H9 (cell line): ENCODE results near the gene FAM117A. TPM values are rescaled to one million over a fixed set of nuclear protein-coding genes. Genes with fewer than 3 reads are reported as not detected.
A peak's percentile ranks its signal among the peaks of the same experiment; 100 is the strongest.

Experiments used
- DNase-seq: peaks from one replicate; pipeline ENCODE4 v3.0.0-alpha.2; 2017
- H2AFZ ChIP-seq: one replicate; pipeline ENCODE4 v1.6.1; 2013; ENCODE audit warnings: mild to moderate bottlenecking, low read length, control low read depth, moderate library complexity
- H2AK5ac ChIP-seq: 2 replicates; pipeline ENCODE4 v1.6.1; 2013; ENCODE audit warnings: low read length, control low read depth, mixed read lengths; ENCODE audit not compliant: insufficient read length
- H2BK120ac ChIP-seq: one replicate; pipeline ENCODE4 v1.6.1; 2013; ENCODE audit warnings: low read depth, mild to moderate bottlenecking, low read length, control low read depth, inconsistent platforms; ENCODE audit not compliant: poor library complexity, severe bottlenecking
- H2BK12ac ChIP-seq: 2 replicates; pipeline ENCODE4 v1.6.1; 2013; ENCODE audit warnings: low read length, control low read depth, mixed read lengths, low read depth; ENCODE audit not compliant: insufficient read length
- H2BK15ac ChIP-seq: 2 replicates; pipeline ENCODE4 v1.6.1; 2013; ENCODE audit warnings: low read depth, low read length, control low read depth
- H2BK20ac ChIP-seq: one replicate; pipeline ENCODE4 v1.6.1; 2013; ENCODE audit warnings: low read depth, mild to moderate bottlenecking, low read length, control low read depth, inconsistent platforms; ENCODE audit not compliant: poor library complexity, severe bottlenecking
- H2BK5ac ChIP-seq: 2 replicates; pipeline ENCODE4 v1.6.1; 2013; ENCODE audit warnings: low read length, control low read depth, mixed read lengths; ENCODE audit not compliant: insufficient read length
- H3K14ac ChIP-seq: 2 replicates; pipeline ENCODE4 v1.6.1; 2013; ENCODE audit warnings: low read length, control low read depth; ENCODE audit not compliant: insufficient read depth
- H3K18ac ChIP-seq: 2 replicates; pipeline ENCODE4 v1.6.1; 2013; ENCODE audit warnings: low read depth, mild to moderate bottlenecking, mixed read lengths, low read length, control low read depth; ENCODE audit not compliant: insufficient read length
- H3K23ac ChIP-seq: 2 replicates; pipeline ENCODE4 v1.6.1; 2013; ENCODE audit warnings: low read length, control low read depth, mixed read lengths, low read depth; ENCODE audit not compliant: insufficient read length
- H3K23me2 ChIP-seq: 2 replicates; pipeline ENCODE4 v1.6.1; 2013; ENCODE audit warnings: low read depth, mild to moderate bottlenecking, mixed read lengths, low read length, control low read depth; ENCODE audit not compliant: insufficient read length, poor library complexity, severe bottlenecking
- H3K27ac ChIP-seq: 2 replicates; pipeline ENCODE4 v1.5.1; 2013; ENCODE audit warnings: low read length, control low read depth, mixed read lengths, low read depth; ENCODE audit not compliant: insufficient read length
- H3K27me3 ChIP-seq: 2 replicates; pipeline ENCODE4 v1.6.1; 2013; ENCODE audit warnings: low read length, control low read depth, inconsistent platforms; ENCODE audit not compliant: insufficient read depth
- H3K4ac ChIP-seq: 2 replicates; pipeline ENCODE4 v1.6.1; 2013; ENCODE audit warnings: low read depth, mild to moderate bottlenecking, control low read depth, inconsistent platforms, low read length, moderate library complexity
- H3K4me1 ChIP-seq: 2 replicates; pipeline ENCODE4 v1.6.1; 2013; ENCODE audit warnings: low read length, control low read depth, inconsistent platforms; ENCODE audit not compliant: insufficient read depth
- H3K4me2 ChIP-seq: 2 replicates; pipeline ENCODE4 v1.6.1; 2013; ENCODE audit warnings: low read length, control low read depth, mixed read lengths; ENCODE audit not compliant: insufficient read length, insufficient read depth
- H3K56ac ChIP-seq: 2 replicates; pipeline ENCODE4 v1.6.1; 2013; ENCODE audit warnings: low read depth, mild to moderate bottlenecking, mixed read lengths, low read length, control low read depth; ENCODE audit not compliant: insufficient read length
- H3K79me1 ChIP-seq: 2 replicates; pipeline ENCODE4 v1.6.1; 2013; ENCODE audit warnings: low read depth, mild to moderate bottlenecking, moderate library complexity, low read length, control low read depth, inconsistent platforms; ENCODE audit not compliant: insufficient read depth, poor library complexity, severe bottlenecking
- H3K79me2 ChIP-seq: 2 replicates; pipeline ENCODE4 v1.6.1; 2013; ENCODE audit warnings: low read length, control low read depth, inconsistent platforms; ENCODE audit not compliant: insufficient read depth
- H3K9ac ChIP-seq: 2 replicates; pipeline ENCODE4 v1.6.1; 2013; ENCODE audit warnings: low read length, control low read depth, mixed read lengths; ENCODE audit not compliant: insufficient read length; ENCODE audit errors: extremely low read depth
- H3K9me3 ChIP-seq: one replicate; pipeline ENCODE4 v1.6.1; 2013; ENCODE audit warnings: low read depth, low read length, inconsistent platforms; ENCODE audit not compliant: control insufficient read depth
- H3T11ph ChIP-seq: one replicate; pipeline ENCODE4 v1.6.1; 2013; ENCODE audit warnings: mild to moderate bottlenecking, low read length, control low read depth, inconsistent platforms
- H4K20me1 ChIP-seq: one replicate; pipeline ENCODE4 v1.6.1; 2013; ENCODE audit not compliant: control insufficient read depth, insufficient read length, insufficient read depth
- H4K5ac ChIP-seq: 2 replicates; pipeline ENCODE4 v1.6.1; 2013; ENCODE audit warnings: low read depth, mild to moderate bottlenecking, mixed read lengths, low read length, control low read depth; ENCODE audit not compliant: insufficient read length
- H4K8ac ChIP-seq: replicated peaks from 2 replicates; pipeline ENCODE4 v1.6.1; 2013; ENCODE audit warnings: low read length, control low read depth, mixed read lengths, low read depth; ENCODE audit not compliant: insufficient read length
- H4K91ac ChIP-seq: 2 replicates; pipeline ENCODE4 v1.6.1; 2013; ENCODE audit warnings: low read depth, mild to moderate bottlenecking, moderate library complexity, mixed read lengths, low read length, control low read depth; ENCODE audit not compliant: insufficient read length
- H3K27ac Mint-ChIP-seq, 3 experiments: 2 replicates in 2 of 3; 3 replicates in 1 of 3; pipeline ENCODE4 v1.8.0; 2020 to 2021; ENCODE audit warnings: mixed read lengths in 3 of 3, mild to moderate bottlenecking in 1 of 3, moderate library complexity in 1 of 3
- H3K27me3 Mint-ChIP-seq: 2 replicates; pipeline ENCODE4 v1.8.0; 2021; ENCODE audit warnings: low read depth, mild to moderate bottlenecking, moderate library complexity, mixed read lengths
- H3K36me3 Mint-ChIP-seq, 3 experiments: 2 replicates in 2 of 3; 3 replicates in 1 of 3; pipeline ENCODE4 v1.8.0; 2020 to 2021; ENCODE audit warnings: low read depth in 3 of 3, mixed read lengths in 3 of 3; ENCODE audit not compliant: insufficient read depth in 1 of 3
- H3K4me1 Mint-ChIP-seq, 2 experiments: 2 replicates each; pipeline ENCODE4 v1.8.0; 2020; ENCODE audit warnings: mixed read lengths in 2 of 2
- H3K4me3 Mint-ChIP-seq, 2 experiments: 2 replicates in 1 of 2; 3 replicates in 1 of 2; pipeline ENCODE4 v1.8.0; 2020 to 2021; ENCODE audit warnings: mild to moderate bottlenecking in 2 of 2, mixed read lengths in 2 of 2, moderate library complexity in 1 of 2
- H3K9me3 Mint-ChIP-seq, 2 experiments: 2 replicates in 1 of 2; 3 replicates in 1 of 2; pipeline ENCODE4 v1.8.0; 2020; ENCODE audit warnings: mild to moderate bottlenecking in 2 of 2, mixed read lengths in 2 of 2, moderate library complexity in 1 of 2
- CTCF ChIP-seq: fragments of 200-600 bp; sonication (generic); conservative IDR thresholded peaks from 3 replicates; pipeline ENCODE4 v1.8.0; 2021; ENCODE audit warnings: antibody characterized with exemption, mild to moderate bottlenecking
- WGBS: extraction: QIAGEN DNeasy Blood & Tissue Kit; methylation state at CpG from one replicate; pipeline ENCODE4 v1.1.7; 2013; ENCODE audit warnings: missing lambda C conversion rate, low lambda C conversion rate, mixed read lengths; ENCODE audit not compliant: insufficient read length; ENCODE audit errors: extremely low coverage; 5-methylcytosine and 5-hydroxymethylcytosine counted together
- total RNA-seq: library from RNA; stranded (reverse); gene quantifications from 2 replicates; pipeline ENCODE4 v1.2.1, GENCODE V29; 2021

Gene FAM117A
- total RNA-seq, 1 experiment from 2014 or later = 21.1 TPM

- no peaks in the 10 kb centered on the region for H3K36me3 Mint-ChIP-seq
- H3K4me3 Mint-ChIP-seq = no peak overlapping the region
- DNase-seq = no peak
Observed at GRCh38 chr17:49777563-49777962, 13.6 kb upstream of the FAM117A start.

More at GRCh38 chr17:49777563-49777962, 13.6 kb upstream of the FAM117A start:
- Histone ChIP-seq H3K56ac (no peak overlapping the region), H3K14ac (no peak overlapping the region), H3K27me3 (no peaks in the 10 kb centered on the region), H4K20me1 (no peaks in the 10 kb centered on the region), H3K79me1 (no peaks in the 10 kb centered on the region), H2AFZ (no peak overlapping the region), H3K23ac (no peak overlapping the region), H3K79me2 (no peaks in the 10 kb centered on the region), H3K9me3 (no peaks in the 10 kb centered on the region), H2BK5ac (no peak overlapping the region), H2BK20ac (no peak overlapping the region), H3K4me2 (no peak overlapping the region), H3K9ac (no peak overlapping the region), H4K5ac (no peak overlapping the region), H3K4me1 (no peaks in the 10 kb centered on the region; the same call in 1 of the 2 replicates), H3K4ac (no peak overlapping the region), H3K23me2 (no peaks in the 10 kb centered on the region), H2BK120ac (no peak overlapping the region), H4K91ac (no peak overlapping the region), H3K18ac (no peak overlapping the region), H2BK12ac (no peak overlapping the region), H4K8ac (no peak overlapping the region), H2AK5ac (no peak overlapping the region), H3K27ac (no peak overlapping the region), H3T11ph (no peak overlapping the region), H2BK15ac (no peak overlapping the region)
- Mint-ChIP-seq H3K4me1 (peaks cover 3 to 6% of the 10 kb centered on the region in 2 experiments; a peak in 3 of 4 replicates), H3K27ac (peak overlapping the region in 1 of 3 experiments; percentile 65; a peak in 2 of 7 replicates), H3K9me3 (no peaks in the 10 kb centered on the region), H3K27me3 (peaks cover 2% of the 10 kb centered on the region; the same call in 1 of the 2 replicates)
- no peak for TF ChIP-seq CTCF
- WGBS = no CpG with 5 or more reads among the region's 2 CpGs
